ENCODE measurements around the gene AGBL5. TPM values are rescaled to one million over a fixed set of nuclear protein-coding genes. Genes with fewer than 3 reads are reported as not detected.
A peak's percentile ranks its signal among the peaks of the same experiment; 100 is the strongest.
"Not testable (repeated sequence)": the region's sequence is repeated elsewhere in the genome, so short reads cannot be mapped to it uniquely, and the experiment has no call there.

AGBL5 gene
- total RNA-seq, 1 experiment from 2014 or later = 22.8 TPM

DNA sequence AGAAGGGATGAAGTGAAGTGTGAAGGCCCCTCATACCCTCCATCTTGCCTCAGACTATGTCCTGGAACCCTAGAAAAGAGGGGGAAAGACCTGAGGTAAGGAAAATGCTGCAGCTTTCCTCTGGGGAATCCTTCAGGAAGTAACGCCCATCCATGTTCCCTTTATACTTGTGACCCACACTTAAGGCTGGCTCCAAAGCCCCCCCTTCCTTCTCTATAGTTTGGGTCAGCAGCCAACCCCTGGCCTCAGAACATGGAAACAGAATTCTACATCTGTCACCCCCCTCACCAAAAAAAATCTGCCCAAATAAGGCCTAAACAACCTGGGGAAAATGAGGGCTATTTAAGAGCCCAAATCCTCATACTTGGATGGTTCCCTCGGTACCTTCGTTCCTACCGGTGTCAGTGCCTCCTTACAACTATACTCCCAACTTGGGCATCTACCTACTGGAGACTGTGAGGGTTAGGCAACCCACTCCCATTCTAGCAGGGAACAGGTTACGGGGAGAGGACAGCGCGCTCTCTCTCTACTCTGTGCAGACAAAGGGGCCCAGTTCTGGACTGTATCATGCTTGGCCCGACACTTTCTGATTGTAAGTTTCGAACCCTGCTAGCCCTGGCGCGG is 19.3 kb downstream of the AGBL5 start:
- no peaks in the 10 kb centered on the region for H3K9me3 ChIP-seq (replicated peaks)
- H3K4me1 ChIP-seq (replicated peaks) = peaks cover 38% of the 10 kb centered on the region
- peak in 1 of 2 experiments; percentile 24 for DNase-seq (ENCODE audit: low read depth in 1 of 2, low spot score in 2 of 2)

DNA sequence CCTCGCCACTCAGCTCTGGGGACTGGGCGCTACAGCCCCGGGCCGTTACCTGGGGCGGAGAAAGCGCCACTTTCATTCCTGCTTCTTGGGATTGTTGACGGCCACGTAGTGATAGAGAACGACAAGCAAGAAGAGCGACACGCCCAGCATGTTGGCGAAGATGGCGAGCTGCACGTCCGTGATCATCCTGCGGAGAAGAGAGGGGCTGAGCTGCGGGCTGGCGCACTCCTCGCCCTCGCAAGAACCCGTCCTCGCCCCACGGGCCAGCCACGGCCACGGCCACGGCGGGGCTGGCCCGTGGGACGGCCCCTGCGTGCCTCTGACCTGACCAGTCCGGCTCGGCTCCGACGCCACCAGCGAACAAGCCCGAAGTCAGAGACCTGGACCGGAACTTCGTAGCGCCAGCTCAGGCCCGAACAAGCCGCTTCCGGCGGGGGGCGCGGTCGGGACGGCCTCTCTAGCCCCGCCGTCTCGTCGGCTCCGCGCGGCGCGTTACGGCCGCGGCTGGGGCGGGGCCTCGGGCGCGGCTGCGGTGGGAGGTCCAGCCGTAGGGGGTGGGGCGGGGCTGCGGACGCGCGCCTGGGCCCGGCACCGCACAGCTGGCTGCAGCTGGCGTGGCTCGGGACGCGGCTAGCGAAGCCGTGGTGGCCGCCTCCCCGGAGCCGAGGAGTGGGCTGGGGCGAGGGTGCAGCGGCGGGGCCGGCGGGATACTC is 20.0 kb downstream of the AGBL5 start, which contains the start of gene OST4:
Gene OST4, minus strand, starts transcription at position 378 of the 713 bp plus-strand sequence.
- H3K4me3 ChIP-seq = peak within 1 kb of the TSS; percentile 82
- H3K27me3 ChIP-seq (replicated peaks) = no peaks in the 10 kb centered on the region
- peaks cover 48% of the 10 kb centered on the region for H3K36me3 ChIP-seq
- no peaks in the 10 kb centered on the region for H3K9me3 ChIP-seq (replicated peaks)
- H3K27ac ChIP-seq = peak within 1 kb of the TSS; percentile 52
- DNase-seq (ENCODE audit: low read depth in 1 of 2, low spot score in 2 of 2) = peak; percentile 89 to 90
- peaks cover 38% of the 10 kb centered on the region for H3K4me1 ChIP-seq (replicated peaks)

More for the DNA sequence above, 19.3 kb downstream of the AGBL5 start:
- H3K36me3 ChIP-seq = peaks cover 55% of the 10 kb centered on the region
- H3K4me3 ChIP-seq = peak overlapping the region; percentile 82
- no peaks in the 10 kb centered on the region for H3K27me3 ChIP-seq (replicated peaks)
- peak overlapping the region; percentile 43 for H3K27ac ChIP-seq

GRCh38 chr2:27071990-27072830 is 20.7 kb downstream of the AGBL5 start:
- peaks cover 38% of the 10 kb centered on the region for H3K4me1 ChIP-seq (replicated peaks)
- peaks cover 43% of the 10 kb centered on the region for H3K36me3 ChIP-seq
- peak; percentile 58 to 66 for DNase-seq (ENCODE audit: low read depth in 1 of 2, low spot score in 2 of 2)
- no peaks in the 10 kb centered on the region for H3K9me3 ChIP-seq (replicated peaks)
- H3K4me3 ChIP-seq = peak overlapping the region; percentile 82
- peak overlapping the region; percentile 52 for H3K27ac ChIP-seq
- H3K27me3 ChIP-seq (replicated peaks) = no peaks in the 10 kb centered on the region

DNA sequence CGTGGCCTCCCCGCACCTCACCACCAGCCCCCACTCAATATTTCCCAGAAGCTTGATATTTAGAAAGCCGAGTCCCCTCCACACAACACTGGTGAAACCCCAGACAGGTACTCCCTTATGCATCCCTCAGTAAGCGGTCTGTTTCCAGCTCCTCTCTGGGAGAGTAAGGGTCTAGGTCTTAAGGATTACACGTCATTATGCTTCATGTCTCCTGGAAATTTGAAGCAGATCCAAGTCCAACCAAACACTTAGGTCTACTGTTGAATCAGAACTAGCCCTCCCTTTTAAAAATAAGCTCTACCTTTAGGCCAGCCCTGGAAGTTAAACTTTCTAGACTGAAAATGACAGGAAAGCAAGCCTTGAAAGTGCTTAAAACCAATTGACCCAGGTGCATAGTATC is 21.5 kb downstream of the AGBL5 start:
- peaks cover 43% of the 10 kb centered on the region for H3K4me1 ChIP-seq (replicated peaks)
- no peak overlapping the region for H3K4me3 ChIP-seq
- peaks cover 36% of the 10 kb centered on the region for H3K36me3 ChIP-seq
- H3K27ac ChIP-seq = no peak overlapping the region
- no peak for DNase-seq (ENCODE audit: low read depth in 1 of 2, low spot score in 2 of 2)
- H3K9me3 ChIP-seq (replicated peaks) = no peaks in the 10 kb centered on the region
- H3K27me3 ChIP-seq (replicated peaks) = no peaks in the 10 kb centered on the region

DNA sequence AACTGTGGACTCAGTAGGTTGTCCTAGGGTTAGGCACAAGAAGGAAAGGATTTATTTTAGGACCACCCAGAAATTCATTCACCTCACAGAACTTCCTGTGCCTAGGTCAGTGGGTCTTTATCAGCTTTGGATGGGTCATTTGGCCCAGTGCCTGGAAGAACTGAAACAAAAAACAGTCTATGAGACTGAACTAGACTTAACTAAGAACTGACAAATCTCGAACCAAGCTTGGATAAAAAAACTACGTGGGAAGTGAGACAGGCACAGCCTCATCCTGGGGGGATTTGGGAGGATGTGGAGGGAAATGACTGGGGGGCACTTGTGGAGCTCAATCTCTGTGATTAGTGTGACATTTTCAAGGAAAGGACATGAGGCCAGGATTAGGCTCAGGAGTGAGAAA is 22.3 kb downstream of the AGBL5 start:
- peaks cover 52% of the 10 kb centered on the region for H3K4me1 ChIP-seq (replicated peaks)
- no peak overlapping the region for H3K27ac ChIP-seq

GRCh38 chr2:27074738-27075565 is 23.5 kb downstream of the AGBL5 start:
- Histone ChIP-seq H3K27ac (no peak overlapping the region), H3K4me3 (no peak overlapping the region), H3K27me3 (replicated peaks) (no peaks in the 10 kb centered on the region), H3K36me3 (peaks cover 19% of the 10 kb centered on the region), H3K4me1 (replicated peaks) (peaks cover 62% of the 10 kb centered on the region), H3K9me3 (replicated peaks) (no peaks in the 10 kb centered on the region)
- no peak for DNase-seq (ENCODE audit: low read depth in 1 of 2, low spot score in 2 of 2)

More for the DNA sequence above, 22.3 kb downstream of the AGBL5 start:
- Histone ChIP-seq H3K36me3 (peaks cover 27% of the 10 kb centered on the region), H3K4me3 (no peak overlapping the region), H3K27me3 (replicated peaks) (no peaks in the 10 kb centered on the region), H3K9me3 (replicated peaks) (no peaks in the 10 kb centered on the region)
- no peak for DNase-seq (ENCODE audit: low read depth in 1 of 2, low spot score in 2 of 2)

DNA sequence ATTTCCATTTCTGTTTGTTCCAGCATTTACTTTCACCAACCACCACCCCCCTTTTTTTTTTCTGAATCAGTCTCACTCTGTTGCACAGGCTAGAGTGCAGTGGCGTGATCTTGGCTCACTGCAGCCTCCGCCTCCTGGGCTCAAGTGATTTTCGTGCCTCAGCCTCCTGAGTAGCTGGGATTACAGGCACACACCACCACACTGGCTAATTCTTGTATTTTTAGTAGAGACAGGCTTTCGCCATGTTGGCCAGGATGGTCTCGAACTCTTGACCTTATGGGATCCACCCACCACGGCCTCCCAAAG is 24.1 kb downstream of the AGBL5 start:
- Histone ChIP-seq H3K36me3 (peaks cover 17% of the 10 kb centered on the region), H3K4me1 (replicated peaks) (peaks cover 62% of the 10 kb centered on the region)
- H3K27me3 ChIP-seq (replicated peaks); H3K27ac ChIP-seq; DNase-seq (ENCODE audit: low read depth in 1 of 2, low spot score in 2 of 2); H3K9me3 ChIP-seq (replicated peaks); H3K4me3 ChIP-seq: not testable (repeated sequence)

DNA sequence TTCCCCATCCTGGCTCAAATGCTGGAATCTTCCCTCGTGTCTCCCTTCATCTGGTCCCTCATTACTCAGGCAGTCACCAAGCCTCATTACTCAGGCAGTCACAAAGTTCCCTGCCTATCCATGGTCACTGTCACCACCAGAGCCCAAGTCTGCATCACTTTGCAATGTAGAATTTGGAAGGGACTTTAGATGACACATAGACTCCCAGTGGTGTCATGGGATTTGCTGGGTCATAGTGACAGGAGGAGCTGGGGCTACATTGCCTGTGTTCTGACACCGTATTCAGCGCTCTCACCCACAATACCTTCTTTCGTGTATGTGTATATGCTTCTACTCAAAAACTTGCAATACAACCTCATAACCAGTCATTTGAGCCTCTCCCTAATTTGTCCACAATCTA is 24.9 kb downstream of the AGBL5 start:
- Histone ChIP-seq H3K27ac (no peak overlapping the region), H3K4me1 (replicated peaks) (peaks cover 67% of the 10 kb centered on the region), H3K36me3 (peaks cover 14% of the 10 kb centered on the region), H3K4me3 (no peak overlapping the region), H3K27me3 (replicated peaks) (no peaks in the 10 kb centered on the region), H3K9me3 (replicated peaks) (no peaks in the 10 kb centered on the region)
- DNase-seq (ENCODE audit: low read depth in 1 of 2, low spot score in 2 of 2) = no peak

DNA sequence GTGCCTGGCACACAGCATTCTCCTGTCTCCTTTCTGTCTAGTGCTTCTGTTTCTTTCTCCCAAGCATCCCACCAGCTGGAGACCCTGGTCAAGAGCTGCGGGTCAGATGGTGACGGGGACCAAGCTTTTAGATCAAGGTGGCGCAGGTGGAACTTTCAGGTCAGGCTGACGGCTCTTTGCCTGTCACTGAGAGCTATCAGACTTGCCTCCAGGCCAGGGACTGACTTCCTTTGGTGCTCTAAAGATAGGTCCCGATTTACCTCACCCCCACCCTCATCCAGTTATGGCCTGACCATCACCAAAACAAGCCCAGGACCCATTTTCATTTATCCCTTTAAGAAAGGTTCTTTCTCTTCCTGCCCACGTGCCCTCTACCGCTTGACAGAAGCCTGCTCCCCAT is 25.8 kb downstream of the AGBL5 start:
- Histone ChIP-seq H3K27ac (no peak overlapping the region), H3K4me1 (replicated peaks) (peaks cover 67% of the 10 kb centered on the region), H3K27me3 (replicated peaks) (no peaks in the 10 kb centered on the region), H3K36me3 (peaks cover 21% of the 10 kb centered on the region), H3K4me3 (no peak overlapping the region), H3K9me3 (replicated peaks) (no peaks in the 10 kb centered on the region)
- DNase-seq (ENCODE audit: low read depth in 1 of 2, low spot score in 2 of 2) = no peak

DNA sequence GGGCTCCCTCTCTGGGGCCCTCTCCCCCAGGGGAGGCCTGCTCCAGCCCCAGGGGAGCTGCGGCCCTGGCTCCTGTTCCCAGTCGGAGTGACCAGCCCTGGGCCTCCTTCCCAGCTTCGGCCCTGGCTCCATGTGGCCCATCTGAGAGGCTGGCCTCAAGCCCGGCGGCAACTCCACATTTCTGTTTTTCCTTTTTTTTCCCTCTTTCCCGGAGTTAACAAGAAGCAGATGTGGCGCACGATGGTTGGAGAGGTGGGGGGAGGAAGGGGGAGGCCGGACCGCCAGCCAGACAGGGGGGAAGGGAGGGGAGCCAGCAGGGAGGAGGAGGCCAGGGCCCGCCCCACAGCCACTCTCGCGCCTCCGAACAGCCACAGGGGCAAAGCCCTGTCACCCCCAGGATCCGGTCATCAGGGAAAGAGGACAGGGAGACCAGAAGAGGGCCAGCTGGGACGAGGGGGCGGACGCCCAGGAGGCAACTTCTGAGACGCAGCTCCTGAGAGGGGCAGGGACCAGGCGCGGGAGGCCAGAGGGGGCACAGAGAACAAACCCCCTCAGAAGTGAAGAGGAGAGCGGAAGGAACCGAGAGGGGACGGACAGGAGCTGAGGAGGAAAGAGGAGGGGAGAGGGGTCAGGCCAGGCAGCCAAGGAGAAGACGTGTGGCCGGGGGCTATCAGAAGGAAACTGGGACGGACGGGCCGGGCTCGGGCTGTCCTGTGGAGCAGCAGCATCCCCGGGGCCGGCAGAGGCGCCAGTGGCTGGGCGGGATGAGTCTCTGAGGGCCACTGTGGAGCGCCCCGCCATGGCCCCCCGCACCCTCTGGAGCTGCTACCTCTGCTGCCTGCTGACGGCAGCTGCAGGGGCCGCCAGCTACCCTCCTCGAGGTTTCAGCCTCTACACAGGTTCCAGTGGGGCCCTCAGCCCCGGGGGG is 27.1 kb downstream of the AGBL5 start, which contains the start of gene EMILIN1:
Gene EMILIN1, plus strand, starts transcription at position 349 of the 928 bp plus-strand sequence. Its CDS starts 451 bp downstream, at position 800.
- Histone ChIP-seq H3K27ac (peak within 1 kb of the TSS; percentile 54), H3K36me3 (peaks cover 32% of the 10 kb centered on the region), H3K9me3 (replicated peaks) (no peaks in the 10 kb centered on the region), H3K4me3 (peak within 1 kb of the TSS; percentile 52), H3K4me1 (replicated peaks) (peaks cover 59% of the 10 kb centered on the region), H3K27me3 (replicated peaks) (no peaks in the 10 kb centered on the region)
- DNase-seq (ENCODE audit: low read depth in 1 of 2, low spot score in 2 of 2) = peak; percentile 93 to 96

GRCh38 chr2:27079233-27080139 is 28.0 kb downstream of the AGBL5 start:
- Histone ChIP-seq H3K9me3 (replicated peaks) (no peaks in the 10 kb centered on the region), H3K4me1 (replicated peaks) (peaks cover 55% of the 10 kb centered on the region), H3K27ac (peak overlapping the region; percentile 54; the same call in 1 of the 2 replicates), H3K36me3 (peaks cover 35% of the 10 kb centered on the region), H3K4me3 (peak overlapping the region; percentile 52), H3K27me3 (replicated peaks) (no peaks in the 10 kb centered on the region)
- DNase-seq (ENCODE audit: low read depth in 1 of 2, low spot score in 2 of 2) = peak in 1 of 2 experiments; percentile 22

- Histone ChIP-seq H3K4me3 (peak overlapping the region; percentile 52), H3K36me3 (peaks cover 41% of the 10 kb centered on the region), H3K27me3 (replicated peaks) (no peaks in the 10 kb centered on the region), H3K9me3 (replicated peaks) (no peaks in the 10 kb centered on the region), H3K27ac (no peak overlapping the region), H3K4me1 (replicated peaks) (peaks cover 51% of the 10 kb centered on the region)
- DNase-seq (ENCODE audit: low read depth in 1 of 2, low spot score in 2 of 2) = no peak
These were observed 28.6 kb downstream of the AGBL5 start for GRCh38 chr2:27080140-27080469.
